ENCODE measurements around the gene ATG16L2. TPM values are rescaled to one million over a fixed set of nuclear protein-coding genes. Genes with fewer than 3 reads are reported as not detected.

The ATG16L2 gene
- total RNA-seq, 2 experiments from 2014 or later = 103 to 168 TPM

- Mint-ChIP-seq H3K4me3 (no peak overlapping the region), H3K9me3 (ENCODE audit: low read depth) (no peaks in the 10 kb centered on the region), H3K27ac (no peak overlapping the region), H3K27me3 (no peaks in the 10 kb centered on the region), H3K36me3 (peaks cover 27% of the 10 kb centered on the region), H3K4me1 (peaks cover 4% of the 10 kb centered on the region)
- CTCF ChIA-PET = no interaction called here
- DNase-seq (no peak), ATAC-seq (no peak)
Measured at GRCh38 chr11:72876147-72876546, 61.9 kb downstream of the ATG16L2 start.

Small RNA genes within 50 kb of the gene (microRNA-seq; reads per million reads assigned to microRNA genes)
- gene MIR4692 = not detected

Other genes starting within 250 kb of the ATG16L2 start
- gene PDE2A, start 140.0 kb upstream of the ATG16L2 start, total RNA-seq = under 1 TPM; 0.67 to 0.75 TPM
- 100 to 1,000 TPM in 1 of 2 experiments, 10 to 100 TPM in 1; 96.5 to 104 TPM for gene ARAP1, start 62.0 kb upstream of the ATG16L2 start, total RNA-seq
- 10 to 100 TPM in 1 of 2 experiments, 1 to 10 TPM in 1; 8.4 to 18.4 TPM for gene STARD10, start 20.4 kb upstream of the ATG16L2 start, total RNA-seq

Measured in activated CD8-positive, alpha-beta memory T cell treated with anti-CD3 and anti-CD28 coated beads, Interleukin-2, amount 10 ng/mL, durations not matched to agents 7 days and 5 days (primary cell).